ENCODE measurements around the gene PYGM. TPM values are rescaled to one million over a fixed set of nuclear protein-coding genes. Genes with fewer than 3 reads are reported as not detected.

PYGM gene
- total and polyA plus RNA-seq, 2 of the 13 experiments (the other 11 are each of a cell fraction or from before 2014, with no cell fraction given) = 0.11 to 0.12 TPM

DNA sequence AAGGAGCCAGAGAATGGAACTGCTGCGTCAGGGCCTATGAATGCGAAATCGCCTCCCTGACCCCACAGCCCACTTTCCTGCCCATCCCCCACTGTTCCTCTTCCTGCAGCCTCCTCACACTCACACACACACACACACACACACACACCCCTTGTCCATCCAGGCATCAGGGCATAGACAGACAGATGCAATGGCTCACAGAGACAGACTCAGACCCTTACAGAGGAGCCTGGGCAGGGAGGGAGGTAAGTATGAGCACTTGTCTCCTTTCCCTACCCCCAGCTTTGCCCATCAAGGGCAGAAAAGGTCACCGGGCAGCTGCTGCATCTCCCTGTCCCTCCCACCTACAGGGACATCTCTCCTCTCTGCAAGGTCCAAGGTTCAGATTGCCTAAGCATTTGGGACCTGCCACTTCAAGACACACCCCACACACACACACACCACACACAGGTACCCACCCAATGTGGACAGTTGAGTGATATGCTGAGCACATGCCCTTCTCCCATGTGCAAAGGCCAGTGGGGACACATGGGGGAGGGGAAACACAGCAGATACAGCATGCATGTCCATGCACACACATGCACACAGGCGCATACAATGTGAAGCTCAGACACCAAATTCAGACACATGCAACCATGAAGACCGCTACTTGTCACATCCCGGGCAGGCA, 34.8 kb downstream of the PYGM start (continued):
- TF ChIP-seq ZNF75D (CRISPR knock-in tag; IDR thresholded peaks at IDR 0.05; ENCODE audit: borderline replicate concordance) (no peak), PHF21A (CRISPR knock-in tag; IDR thresholded peaks at IDR 0.05) (0 out of 2 replicates have a peak, but pooled peaks have one; percentile 21), ZKSCAN8 (CRISPR knock-in tag; IDR thresholded peaks at IDR 0.05; ENCODE audit: borderline replicate concordance) (no peak), ZNF563 (CRISPR knock-in tag; IDR thresholded peaks at IDR 0.05) (no peak), NR2F6 (IDR thresholded peaks at IDR 0.05) (peak; percentile 74), NR2F6 (CRISPR knock-in tag; IDR thresholded peaks at IDR 0.05) (peak; percentile 75), HNF4A (CRISPR knock-in tag; IDR thresholded peaks at IDR 0.05) (peak; percentile 88), PCBP2 (optimal IDR thresholded peaks at IDR 0.05; ENCODE audit: low read depth, low read length, poor library complexity, severe bottlenecking) (no peak)
- TF ChIP-seq, protein P1, sequence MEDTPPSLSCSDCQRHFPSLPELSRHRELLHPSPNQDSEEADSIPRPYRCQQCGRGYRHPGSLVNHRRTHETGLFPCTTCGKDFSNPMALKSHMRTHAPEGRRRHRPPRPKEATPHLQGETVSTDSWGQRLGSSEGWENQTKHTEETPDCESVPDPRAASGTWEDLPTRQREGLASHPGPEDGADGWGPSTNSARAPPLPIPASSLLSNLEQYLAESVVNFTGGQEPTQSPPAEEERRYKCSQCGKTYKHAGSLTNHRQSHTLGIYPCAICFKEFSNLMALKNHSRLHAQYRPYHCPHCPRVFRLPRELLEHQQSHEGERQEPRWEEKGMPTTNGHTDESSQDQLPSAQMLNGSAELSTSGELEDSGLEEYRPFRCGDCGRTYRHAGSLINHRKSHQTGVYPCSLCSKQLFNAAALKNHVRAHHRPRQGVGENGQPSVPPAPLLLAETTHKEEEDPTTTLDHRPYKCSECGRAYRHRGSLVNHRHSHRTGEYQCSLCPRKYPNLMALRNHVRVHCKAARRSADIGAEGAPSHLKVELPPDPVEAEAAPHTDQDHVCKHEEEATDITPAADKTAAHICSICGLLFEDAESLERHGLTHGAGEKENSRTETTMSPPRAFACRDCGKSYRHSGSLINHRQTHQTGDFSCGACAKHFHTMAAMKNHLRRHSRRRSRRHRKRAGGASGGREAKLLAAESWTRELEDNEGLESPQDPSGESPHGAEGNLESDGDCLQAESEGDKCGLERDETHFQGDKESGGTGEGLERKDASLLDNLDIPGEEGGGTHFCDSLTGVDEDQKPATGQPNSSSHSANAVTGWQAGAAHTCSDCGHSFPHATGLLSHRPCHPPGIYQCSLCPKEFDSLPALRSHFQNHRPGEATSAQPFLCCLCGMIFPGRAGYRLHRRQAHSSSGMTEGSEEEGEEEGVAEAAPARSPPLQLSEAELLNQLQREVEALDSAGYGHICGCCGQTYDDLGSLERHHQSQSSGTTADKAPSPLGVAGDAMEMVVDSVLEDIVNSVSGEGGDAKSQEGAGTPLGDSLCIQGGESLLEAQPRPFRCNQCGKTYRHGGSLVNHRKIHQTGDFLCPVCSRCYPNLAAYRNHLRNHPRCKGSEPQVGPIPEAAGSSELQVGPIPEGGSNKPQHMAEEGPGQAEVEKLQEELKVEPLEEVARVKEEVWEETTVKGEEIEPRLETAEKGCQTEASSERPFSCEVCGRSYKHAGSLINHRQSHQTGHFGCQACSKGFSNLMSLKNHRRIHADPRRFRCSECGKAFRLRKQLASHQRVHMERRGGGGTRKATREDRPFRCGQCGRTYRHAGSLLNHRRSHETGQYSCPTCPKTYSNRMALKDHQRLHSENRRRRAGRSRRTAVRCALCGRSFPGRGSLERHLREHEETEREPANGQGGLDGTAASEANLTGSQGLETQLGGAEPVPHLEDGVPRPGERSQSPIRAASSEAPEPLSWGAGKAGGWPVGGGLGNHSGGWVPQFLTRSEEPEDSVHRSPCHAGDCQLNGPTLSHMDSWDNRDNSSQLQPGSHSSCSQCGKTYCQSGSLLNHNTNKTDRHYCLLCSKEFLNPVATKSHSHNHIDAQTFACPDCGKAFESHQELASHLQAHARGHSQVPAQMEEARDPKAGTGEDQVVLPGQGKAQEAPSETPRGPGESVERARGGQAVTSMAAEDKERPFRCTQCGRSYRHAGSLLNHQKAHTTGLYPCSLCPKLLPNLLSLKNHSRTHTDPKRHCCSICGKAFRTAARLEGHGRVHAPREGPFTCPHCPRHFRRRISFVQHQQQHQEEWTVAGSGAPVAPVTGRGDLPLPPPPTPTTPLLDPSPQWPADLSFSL (CRISPR knock-in tag; IDR thresholded peaks at IDR 0.05) = peak; percentile 68; the same call in 1 of the 2 replicates
- TF ChIP-seq, protein P2, sequence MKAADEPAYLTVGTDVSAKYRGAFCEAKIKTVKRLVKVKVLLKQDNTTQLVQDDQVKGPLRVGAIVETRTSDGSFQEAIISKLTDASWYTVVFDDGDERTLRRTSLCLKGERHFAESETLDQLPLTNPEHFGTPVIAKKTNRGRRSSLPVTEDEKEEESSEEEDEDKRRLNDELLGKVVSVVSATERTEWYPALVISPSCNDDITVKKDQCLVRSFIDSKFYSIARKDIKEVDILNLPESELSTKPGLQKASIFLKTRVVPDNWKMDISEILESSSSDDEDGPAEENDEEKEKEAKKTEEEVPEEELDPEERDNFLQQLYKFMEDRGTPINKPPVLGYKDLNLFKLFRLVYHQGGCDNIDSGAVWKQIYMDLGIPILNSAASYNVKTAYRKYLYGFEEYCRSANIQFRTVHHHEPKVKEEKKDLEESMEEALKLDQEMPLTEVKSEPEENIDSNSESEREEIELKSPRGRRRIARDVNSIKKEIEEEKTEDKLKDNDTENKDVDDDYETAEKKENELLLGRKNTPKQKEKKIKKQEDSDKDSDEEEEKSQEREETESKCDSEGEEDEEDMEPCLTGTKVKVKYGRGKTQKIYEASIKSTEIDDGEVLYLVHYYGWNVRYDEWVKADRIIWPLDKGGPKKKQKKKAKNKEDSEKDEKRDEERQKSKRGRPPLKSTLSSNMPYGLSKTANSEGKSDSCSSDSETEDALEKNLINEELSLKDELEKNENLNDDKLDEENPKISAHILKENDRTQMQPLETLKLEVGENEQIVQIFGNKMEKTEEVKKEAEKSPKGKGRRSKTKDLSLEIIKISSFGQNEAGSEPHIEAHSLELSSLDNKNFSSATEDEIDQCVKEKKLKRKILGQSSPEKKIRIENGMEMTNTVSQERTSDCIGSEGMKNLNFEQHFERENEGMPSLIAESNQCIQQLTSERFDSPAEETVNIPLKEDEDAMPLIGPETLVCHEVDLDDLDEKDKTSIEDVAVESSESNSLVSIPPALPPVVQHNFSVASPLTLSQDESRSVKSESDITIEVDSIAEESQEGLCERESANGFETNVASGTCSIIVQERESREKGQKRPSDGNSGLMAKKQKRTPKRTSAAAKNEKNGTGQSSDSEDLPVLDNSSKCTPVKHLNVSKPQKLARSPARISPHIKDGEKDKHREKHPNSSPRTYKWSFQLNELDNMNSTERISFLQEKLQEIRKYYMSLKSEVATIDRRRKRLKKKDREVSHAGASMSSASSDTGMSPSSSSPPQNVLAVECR (CRISPR knock-in tag; IDR thresholded peaks at IDR 0.05; ENCODE audit: borderline replicate concordance) = no peak
- TF ChIP-seq, protein P3, sequence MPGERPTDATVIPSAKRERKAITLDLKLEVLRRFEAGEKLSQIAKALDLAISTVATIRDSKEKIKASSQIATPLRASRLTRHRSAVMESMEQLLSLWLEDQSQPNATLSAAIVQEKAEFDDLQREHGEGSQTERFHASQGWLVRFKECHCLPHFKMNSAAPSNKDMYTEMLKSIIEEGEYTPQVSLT (CRISPR knock-in tag; IDR thresholded peaks at IDR 0.05; ENCODE audit: borderline replicate concordance, low read depth) = no peak

Data from HepG2 (cell line).